Measurements from ENCODE around the gene PHLPP2. TPM values are rescaled to one million over a fixed set of nuclear protein-coding genes. Genes with fewer than 3 reads are reported as not detected.
A peak's percentile ranks its signal among the peaks of the same experiment; 100 is the strongest.

PHLPP2 gene
- total RNA-seq, 1 experiment from 2014 or later: 20.6 TPM

DNA sequence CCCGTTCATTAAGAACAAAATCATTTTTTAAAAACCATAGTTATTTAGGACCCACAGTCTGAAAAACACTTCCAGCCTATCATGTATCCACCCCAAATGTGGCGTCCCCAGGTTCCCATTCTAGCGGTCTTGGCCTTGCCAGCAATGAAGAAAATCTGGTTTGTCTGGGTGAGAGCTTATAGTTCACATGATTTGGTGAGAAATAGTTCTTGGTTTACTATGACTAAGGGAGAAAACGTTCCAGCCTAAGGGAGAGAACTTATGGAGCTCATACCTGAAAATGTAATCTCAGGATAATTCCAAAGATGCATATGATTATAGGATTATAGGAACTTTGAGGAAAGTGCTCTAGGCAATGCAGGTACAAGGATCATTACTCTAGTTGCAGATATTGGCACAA, 93.7 kb downstream of the PHLPP2 start:
- ChIA-PET CTCF (interaction anchor here (0.6 kb wide), 1 partner anchor 14 kb away, joined by 3 read pairs; no protein-coding TSS in a partner anchor), POLR2A (no interaction called here)
- peaks cover 10% of the 10 kb centered on the region for H3K36me3 ChIP-seq (ENCODE audit: control insufficient read depth, insufficient read depth, low read length)
- Mint-ChIP-seq H3K27me3 (ENCODE audit: insufficient read depth, unreplicated experiment) (no peaks in the 10 kb centered on the region), H3K4me3 (ENCODE audit: unreplicated experiment) (no peak overlapping the region), H3K27ac (ENCODE audit: unreplicated experiment) (peak overlapping the region; percentile 22), H3K9me3 (ENCODE audit: unreplicated experiment) (no peaks in the 10 kb centered on the region), H3K4me1 (ENCODE audit: low read depth, unreplicated experiment) (peaks cover 9% of the 10 kb centered on the region), H3K36me3 (ENCODE audit: insufficient read depth, unreplicated experiment) (peaks cover 85% of the 10 kb centered on the region)
- intact Hi-C loops (cut with micrococcal nuclease; ENCODE audit: unreplicated experiment): no loop called here
- BruUV-seq (replicated peaks): no TSS peak
- H3K4me3 ChIP-seq (ENCODE audit: low read depth, low read length): no peak overlapping the region
- H3K27me3 ChIP-seq (replicated peaks; ENCODE audit: control insufficient read depth, insufficient read depth, low read length): no peaks in the 10 kb centered on the region
- TF ChIP-seq CTCF (IDR thresholded peaks at IDR 0.05; ENCODE audit: insufficient read depth in 1 of 2, low read depth in 1 of 2, low read length in 1 of 2, severe bottlenecking in 1 of 2, unreplicated experiment in 1 of 2): no peak
- peaks cover 13% of the 10 kb centered on the region for H3K4me1 ChIP-seq
- peak in 1 of 2 experiments; percentile 55 for DNase-seq
- no peaks in the 10 kb centered on the region for H3K9me3 ChIP-seq

- Mint-ChIP-seq H3K36me3 (ENCODE audit: insufficient read depth, unreplicated experiment) (peaks cover 72% of the 10 kb centered on the region), H3K27me3 (ENCODE audit: insufficient read depth, unreplicated experiment) (no peaks in the 10 kb centered on the region), H3K9me3 (ENCODE audit: unreplicated experiment) (no peaks in the 10 kb centered on the region), H3K4me3 (ENCODE audit: unreplicated experiment) (peak overlapping the region; percentile 37), H3K27ac (ENCODE audit: unreplicated experiment) (peak overlapping the region; percentile 63), H3K4me1 (ENCODE audit: low read depth, unreplicated experiment) (peaks cover 9% of the 10 kb centered on the region)
- POLR2A ChIA-PET: no interaction called here
- H3K9me3 ChIP-seq: no peaks in the 10 kb centered on the region
- peaks cover 10% of the 10 kb centered on the region for H3K36me3 ChIP-seq (ENCODE audit: control insufficient read depth, insufficient read depth, low read length)
- intact Hi-C loops (cut with micrococcal nuclease; ENCODE audit: unreplicated experiment): no loop called here
- peaks cover 13% of the 10 kb centered on the region for H3K4me1 ChIP-seq
- no TSS peak for BruUV-seq (replicated peaks)
- CTCF ChIA-PET: interaction anchor here (0.7 to 1.0 kb wide), 3 partner anchors 18 to 348 kb away, joined by 3 to 6 read pairs (median 4); no protein-coding TSS in a partner anchor
- no peak for DNase-seq
- no peak for TF ChIP-seq CTCF (IDR thresholded peaks at IDR 0.05; ENCODE audit: insufficient read depth in 1 of 2, low read depth in 1 of 2, low read length in 1 of 2, severe bottlenecking in 1 of 2, unreplicated experiment in 1 of 2)
- no peaks in the 10 kb centered on the region for H3K27me3 ChIP-seq (replicated peaks; ENCODE audit: control insufficient read depth, insufficient read depth, low read length)
- no peak overlapping the region for H3K4me3 ChIP-seq (ENCODE audit: low read depth, low read length)
Measured at GRCh38 chr16:71629278-71630016, 95.1 kb downstream of the PHLPP2 start.

DNA sequence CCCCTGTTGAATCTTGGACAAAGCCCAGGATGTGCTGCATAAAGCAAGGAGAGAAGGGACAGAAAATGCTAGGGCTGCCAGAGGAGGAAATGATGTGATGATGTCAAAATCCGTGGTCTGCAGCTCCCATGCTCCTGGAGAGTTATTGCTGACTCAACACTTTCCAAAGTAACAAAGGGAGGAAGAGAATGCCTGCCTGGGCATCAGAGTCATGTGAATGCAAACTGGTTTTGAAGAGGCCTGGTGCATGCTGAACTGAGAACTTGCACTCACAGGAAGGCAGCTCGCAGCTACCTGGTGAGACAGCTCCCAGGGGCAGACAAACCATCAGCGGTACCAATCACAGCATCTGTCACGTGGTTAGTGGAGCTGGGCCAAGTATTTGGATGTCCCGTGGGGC, 95.7 kb downstream of the PHLPP2 start:
- Histone ChIP-seq H3K9me3 (no peaks in the 10 kb centered on the region), H3K4me3 (ENCODE audit: low read depth, low read length) (no peak overlapping the region), H3K36me3 (ENCODE audit: control insufficient read depth, insufficient read depth, low read length) (peaks cover 10% of the 10 kb centered on the region), H3K4me1 (peaks cover 13% of the 10 kb centered on the region), H3K27me3 (replicated peaks; ENCODE audit: control insufficient read depth, insufficient read depth, low read length) (no peaks in the 10 kb centered on the region)
- Mint-ChIP-seq H3K27me3 (ENCODE audit: insufficient read depth, unreplicated experiment) (no peaks in the 10 kb centered on the region), H3K4me1 (ENCODE audit: low read depth, unreplicated experiment) (peaks cover 9% of the 10 kb centered on the region), H3K4me3 (ENCODE audit: unreplicated experiment) (no peak overlapping the region), H3K9me3 (ENCODE audit: unreplicated experiment) (no peaks in the 10 kb centered on the region), H3K36me3 (ENCODE audit: insufficient read depth, unreplicated experiment) (peaks cover 65% of the 10 kb centered on the region), H3K27ac (ENCODE audit: unreplicated experiment) (peak overlapping the region; percentile 20)
- DNase-seq: no peak
- ChIA-PET POLR2A (no interaction called here), CTCF (interaction anchor here (0.6 to 1.0 kb wide), 3 partner anchors 18 to 349 kb away, joined by 3 read pairs; no protein-coding TSS in a partner anchor)
- no TSS peak for BruUV-seq (replicated peaks)
- intact Hi-C loops (cut with micrococcal nuclease; ENCODE audit: unreplicated experiment): no loop called here
- no peak for TF ChIP-seq CTCF (IDR thresholded peaks at IDR 0.05; ENCODE audit: insufficient read depth in 1 of 2, low read depth in 1 of 2, low read length in 1 of 2, severe bottlenecking in 1 of 2, unreplicated experiment in 1 of 2)
